Renal cortex interstitium (tissue), 11 donors: ENCODE data around the gene COL2A1. TPM values are rescaled to one million over a fixed set of nuclear protein-coding genes. Genes with fewer than 3 reads are reported as not detected.
A peak's percentile ranks its signal among the peaks of the same experiment; 100 is the strongest.

Experiments
- DNase-seq, 11 donors: peaks; one replicate each; pipeline ENCODE4 v3.0.0-alpha.2; 2013; ENCODE audit warnings: low read depth in 9 of 11, low spot score in 4 of 11; ENCODE audit errors: extremely low read depth in 1 of 11
- polyA plus RNA-seq, 3 donors: library from polyadenylated mRNA; unstranded; fragments of 120-200 nt; gene quantifications; one replicate each; pipeline ENCODE4 v1.2.1, GENCODE V29; 2013; ENCODE audit not compliant: insufficient read length in 3 of 3

Gene COL2A1
- polyA plus RNA-seq, 3 donors: 44.9 to 62.7 (median 46.4) TPM

DNA sequence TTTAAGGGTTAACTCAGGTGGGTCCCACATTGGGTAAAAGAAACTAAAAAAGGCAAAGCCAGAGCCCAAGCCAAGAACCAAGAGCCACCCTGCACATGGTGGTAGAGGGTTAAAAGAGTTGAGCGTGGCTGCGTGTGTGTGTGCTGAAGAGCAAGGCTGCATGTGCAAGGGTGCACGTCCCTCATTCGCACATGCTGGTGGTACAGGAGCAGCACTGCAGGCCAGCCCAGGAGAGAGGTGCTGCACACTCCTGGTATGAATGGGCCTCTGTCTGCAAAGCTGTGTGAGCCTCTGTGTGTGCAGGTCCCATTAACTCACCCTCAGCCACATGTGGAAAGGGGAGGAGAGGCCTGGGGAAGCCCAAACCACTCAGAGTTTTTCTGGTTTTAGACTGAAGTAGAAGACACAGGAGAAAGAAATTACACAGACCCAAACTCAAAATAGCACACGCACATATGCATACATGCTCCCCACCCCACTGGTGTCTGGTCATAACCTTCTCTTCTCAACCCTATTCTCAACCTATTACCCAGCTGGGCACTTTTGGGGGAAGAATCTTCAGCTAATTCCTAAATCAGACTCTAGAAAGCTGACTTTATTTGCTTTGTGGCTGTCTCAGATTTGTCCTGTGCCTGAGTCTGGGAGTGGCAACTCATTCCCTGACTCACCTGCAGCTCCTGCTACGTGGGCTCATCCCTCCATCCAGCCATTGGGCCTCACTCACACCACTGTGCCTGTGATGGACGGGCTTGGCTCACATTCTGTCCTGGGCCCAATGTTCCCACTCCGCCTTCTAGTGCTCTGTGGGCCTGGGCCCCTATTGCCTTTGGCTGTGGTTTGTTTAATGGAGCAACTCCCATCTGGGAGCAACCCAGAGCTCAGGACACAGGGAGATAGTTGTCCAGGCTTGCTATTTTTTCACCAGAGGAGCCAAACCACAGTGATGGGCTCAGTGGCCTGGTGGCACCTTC is 30.8 kb upstream of the COL2A1 start:
- DNase-seq: no peak

DNA sequence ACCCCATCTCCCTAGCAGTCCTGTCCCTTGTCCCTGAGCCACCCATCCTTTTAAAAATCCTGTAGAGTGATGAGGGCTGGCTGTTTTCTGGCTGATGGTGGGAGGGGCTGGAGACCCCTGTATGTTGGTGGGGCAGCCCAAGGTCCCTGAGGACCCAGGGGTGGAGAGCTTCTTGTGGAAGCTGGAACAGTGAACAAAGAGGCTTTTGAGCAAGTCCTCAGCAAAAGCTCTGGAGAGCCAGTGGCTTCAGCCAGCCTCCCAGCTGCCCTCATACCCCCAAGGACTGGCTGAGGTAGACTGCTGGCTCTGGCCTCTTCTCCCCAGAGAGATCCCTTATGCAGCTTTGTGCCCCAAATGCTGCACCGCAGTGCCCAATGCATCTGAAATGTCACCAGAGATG is 29.2 kb upstream of the COL2A1 start:
- no peak for DNase-seq

DNA sequence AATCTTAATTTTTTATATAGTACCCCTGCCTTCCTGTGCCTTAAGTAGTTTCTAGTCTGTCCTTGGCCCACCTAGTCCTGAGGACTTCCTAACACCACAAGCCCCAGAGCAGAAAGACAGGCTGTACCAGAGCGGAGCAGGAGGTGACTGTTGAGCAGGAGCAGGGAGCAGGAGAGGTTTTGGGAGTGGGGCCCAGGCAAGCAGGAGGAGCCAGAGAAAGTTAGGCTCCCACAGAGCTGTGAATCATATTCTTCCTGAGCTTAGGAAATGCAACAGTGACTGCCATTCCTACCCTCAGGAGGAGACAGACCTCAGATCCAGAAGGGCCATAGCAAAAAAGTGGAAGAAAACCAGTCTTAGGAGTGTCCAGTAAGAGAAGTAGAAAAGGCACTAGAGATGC is 28.3 kb upstream of the COL2A1 start:
- no peak for DNase-seq

DNA sequence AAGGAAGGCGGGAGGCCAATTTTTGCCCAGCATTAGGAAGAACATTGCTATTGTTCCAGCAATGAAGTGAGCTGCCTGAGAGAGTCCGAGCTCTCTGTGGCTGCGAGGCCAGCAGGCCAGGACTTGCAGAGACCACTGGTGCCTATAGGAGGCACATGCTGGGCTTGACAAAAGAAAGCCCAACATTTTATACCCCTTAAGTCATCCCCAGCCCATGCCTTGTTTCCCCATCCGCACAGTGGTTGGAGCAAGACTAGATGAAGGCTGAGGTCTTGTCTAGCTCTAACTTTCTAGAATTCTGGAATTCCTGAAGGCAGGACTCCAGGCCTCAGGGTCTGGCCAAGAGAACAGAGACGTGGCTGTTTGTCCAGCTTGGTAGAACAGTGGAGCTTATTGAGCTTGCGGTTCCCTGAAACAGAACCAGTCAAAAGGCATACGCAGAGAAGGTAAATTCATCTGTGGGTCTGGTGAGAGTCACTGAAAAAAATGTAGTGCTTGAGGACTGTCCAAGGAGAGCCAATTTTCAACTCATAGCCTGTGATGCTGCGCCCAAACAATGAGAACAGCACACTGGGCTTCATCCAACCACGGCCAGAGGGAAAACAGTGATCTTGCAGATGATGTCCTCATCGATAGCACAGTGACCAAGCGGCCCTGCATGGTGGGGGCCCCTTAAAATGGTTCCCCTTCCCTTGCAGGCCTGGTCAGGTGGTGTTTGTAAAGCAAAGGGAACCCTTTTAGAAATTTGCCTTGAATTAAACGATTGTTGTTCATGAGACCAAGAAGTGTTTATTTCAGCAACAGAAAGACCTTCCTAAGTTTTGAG is 27.1 kb upstream of the COL2A1 start:
- DNase-seq: no peak

DNA sequence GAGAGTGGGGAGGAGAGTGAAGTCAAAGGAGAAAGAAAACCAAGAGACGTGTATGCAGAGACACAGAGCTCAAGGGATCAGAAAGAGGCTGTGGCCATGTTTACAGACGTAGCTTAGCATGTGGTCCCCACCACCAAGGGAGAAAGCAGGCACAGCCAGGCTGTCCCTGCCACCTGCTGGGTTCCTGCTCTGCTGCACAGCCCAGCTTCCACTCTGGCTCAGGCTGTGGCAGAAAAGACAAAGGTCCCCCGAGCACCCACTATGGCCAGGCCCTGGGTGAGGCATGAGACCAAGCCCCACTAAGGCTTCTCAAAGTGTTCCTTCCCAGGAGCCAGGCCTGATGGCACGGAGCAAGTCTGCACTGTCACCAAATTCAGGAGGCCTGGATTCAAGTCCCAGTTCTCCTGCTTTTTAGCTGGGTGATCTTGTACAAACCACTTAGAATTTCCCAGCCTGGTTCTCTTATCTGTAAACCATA is 25.9 kb upstream of the COL2A1 start:
- no peak for DNase-seq

DNA sequence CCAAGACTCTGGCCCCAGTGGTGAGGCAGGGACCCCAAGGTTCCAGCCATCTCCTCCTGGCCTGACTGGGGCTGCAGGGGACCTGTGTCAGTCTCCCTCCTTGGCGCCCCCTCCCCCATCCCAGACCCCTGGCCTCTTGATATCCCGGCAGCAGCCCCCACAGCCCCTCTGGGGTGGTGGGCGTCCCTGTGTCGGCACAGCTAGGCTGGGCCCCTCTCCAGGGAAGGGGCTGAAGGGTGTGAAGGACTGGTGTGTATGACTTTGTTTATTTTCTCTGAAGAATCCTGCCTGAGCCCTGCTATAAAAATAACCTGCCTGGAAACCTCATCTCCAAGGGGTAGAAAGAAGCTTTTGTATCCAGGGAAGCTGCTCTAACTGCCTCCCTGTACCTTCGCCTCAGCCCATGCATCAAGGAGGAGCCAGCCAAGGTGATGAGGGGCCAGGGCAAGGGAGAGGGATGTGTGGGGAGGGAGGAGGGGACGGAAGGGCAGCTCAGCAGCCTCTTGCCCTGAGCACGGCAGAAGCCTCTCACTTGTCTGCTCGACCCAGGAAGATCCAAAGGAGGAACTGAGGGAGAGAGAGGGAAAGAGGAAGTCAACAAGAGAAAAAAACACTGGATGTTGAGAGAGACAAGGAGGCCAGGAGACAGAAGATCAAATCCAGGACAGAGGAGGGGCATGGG is 25.4 kb upstream of the COL2A1 start:
- no peak for DNase-seq

DNA sequence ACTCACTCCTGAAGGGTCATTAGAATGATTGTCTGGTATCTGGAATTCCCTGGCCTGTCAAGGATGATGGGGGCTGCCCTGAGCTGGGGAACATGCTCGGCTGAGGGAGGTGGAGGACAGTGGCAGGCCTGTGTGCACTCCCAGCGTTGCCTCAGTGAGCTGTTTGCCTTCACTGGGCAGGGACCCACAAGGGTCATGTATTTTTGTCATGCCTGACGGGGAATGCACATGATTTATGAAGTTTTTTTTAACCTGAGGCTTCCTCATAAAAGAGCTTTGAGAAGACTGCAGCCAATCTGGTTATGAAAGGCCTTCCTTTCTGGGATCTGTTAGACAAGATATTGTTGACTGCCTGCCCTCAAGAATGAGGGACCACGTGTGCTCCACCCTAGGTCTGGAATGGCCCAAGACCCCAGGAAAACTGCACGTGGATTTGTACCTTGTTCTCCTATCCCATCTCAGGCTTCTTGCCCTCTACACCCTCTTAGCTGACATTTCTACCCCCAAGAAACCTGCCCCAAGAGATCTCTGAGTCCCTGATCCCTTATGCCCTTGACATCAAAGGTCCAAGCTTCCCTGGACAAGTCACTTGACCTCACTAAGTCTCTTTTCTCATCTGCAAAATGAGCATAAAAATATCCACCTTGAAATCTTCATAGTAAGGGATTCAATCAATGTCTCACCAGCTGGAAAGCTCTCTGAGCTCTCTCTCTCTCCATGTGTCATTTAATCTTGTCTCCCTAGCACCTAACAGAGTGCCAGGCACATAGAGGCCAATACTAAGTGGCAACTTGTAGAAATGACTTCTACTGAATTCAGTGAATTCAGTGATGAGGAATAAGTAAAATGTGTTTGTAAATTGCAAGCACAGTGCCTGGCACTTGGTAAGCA is 24.5 kb upstream of the COL2A1 start:
- DNase-seq: peak in 3 of 11 donors; percentile 39 to 49 (median 46)

DNA sequence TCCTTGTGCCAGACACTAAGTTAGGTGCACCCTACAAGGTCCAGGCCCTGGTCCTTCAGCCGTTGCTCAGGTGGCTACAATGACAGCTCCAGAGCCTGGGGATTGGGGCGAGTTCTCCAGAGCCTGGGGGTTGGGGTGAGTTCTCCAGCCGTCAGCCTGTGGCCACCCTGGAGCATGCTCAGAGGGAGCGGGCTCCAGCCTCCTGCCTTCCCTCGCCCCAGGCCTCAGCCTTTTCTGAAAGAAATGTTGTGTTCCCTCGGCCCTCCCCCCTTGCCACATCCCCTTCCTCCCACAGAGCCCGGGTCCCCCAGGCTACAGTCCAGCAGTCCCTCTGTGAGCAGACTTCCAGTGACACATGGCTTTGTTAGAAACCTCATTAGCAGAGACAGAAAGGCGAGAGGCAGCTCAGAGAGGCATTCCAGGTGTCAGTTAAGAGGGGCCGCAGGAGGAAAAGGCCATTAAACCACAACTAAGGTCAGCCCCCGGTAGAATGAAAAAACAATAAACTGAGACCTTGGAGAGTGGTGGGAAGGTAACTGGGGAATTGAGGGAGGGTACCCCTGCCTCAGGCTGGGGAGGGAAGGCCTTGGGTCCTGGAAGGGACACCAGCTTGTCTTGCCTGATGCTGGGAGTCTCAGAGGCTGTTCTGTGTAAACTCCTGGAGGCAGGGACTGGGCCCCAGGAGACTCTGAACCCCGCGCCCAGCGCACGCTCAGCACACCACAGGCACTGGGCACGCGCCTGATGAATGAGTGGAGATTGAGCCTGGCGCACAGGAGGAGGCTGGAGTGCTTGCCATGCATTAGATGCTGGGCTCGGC is 23.1 kb upstream of the COL2A1 start:
- DNase-seq: no peak

DNA sequence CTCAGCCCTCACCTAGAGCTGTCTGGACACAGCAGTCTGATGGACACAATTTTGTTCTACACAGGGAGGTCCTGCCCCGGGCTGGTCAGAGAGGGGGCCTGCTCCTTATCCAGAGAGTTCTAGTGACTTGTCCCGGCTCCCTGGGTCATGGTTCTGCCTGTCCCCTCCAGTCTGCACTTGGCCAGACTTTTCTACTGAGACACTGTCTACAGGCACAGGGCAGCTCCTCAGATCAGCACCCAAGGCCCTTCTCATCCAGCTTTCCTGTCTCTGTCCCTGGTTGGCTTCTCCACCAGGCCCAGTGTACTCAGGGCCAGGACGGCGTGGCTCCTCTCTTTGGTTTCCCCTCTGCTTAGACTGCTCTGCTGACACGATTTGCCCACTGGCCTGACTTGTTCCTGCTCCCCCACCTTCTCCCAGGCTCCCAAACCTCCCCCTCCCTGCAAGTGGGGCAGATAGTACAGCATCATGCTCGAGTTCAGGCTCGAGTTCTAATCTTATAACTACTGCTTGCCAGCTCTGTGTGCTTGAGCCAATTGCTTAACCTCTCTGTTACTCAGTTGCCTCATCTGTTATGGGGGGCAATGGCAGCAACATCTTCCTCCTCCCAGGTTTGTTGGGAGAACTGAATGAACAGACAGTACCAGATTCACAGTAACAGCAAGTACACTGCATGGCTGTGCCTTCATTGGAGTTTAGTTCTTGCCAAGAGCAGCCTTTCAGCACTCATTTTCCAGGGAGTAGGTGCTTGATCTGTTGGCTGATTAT is 22.0 kb upstream of the COL2A1 start:
- no peak for DNase-seq

DNA sequence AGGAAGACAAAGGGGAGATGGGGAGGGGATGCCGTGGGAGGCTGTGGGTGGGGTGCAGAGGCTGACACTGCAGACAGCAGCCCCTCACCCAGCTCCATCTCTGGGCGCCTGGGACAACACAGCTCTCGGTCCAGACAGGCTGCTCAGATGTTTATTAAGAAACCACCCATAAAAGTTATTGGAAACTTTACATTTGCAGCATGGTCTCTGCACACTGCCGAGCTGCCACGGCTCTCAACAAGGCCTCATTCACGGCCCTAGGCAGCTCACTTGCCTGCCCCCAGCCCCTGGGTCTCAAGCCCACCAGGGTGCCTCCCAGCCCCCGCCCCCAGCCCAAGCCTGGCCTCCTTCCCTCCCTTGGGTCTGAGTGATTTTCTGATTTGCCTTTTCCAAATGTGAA is 21.0 kb upstream of the COL2A1 start:
- DNase-seq: no peak

DNA sequence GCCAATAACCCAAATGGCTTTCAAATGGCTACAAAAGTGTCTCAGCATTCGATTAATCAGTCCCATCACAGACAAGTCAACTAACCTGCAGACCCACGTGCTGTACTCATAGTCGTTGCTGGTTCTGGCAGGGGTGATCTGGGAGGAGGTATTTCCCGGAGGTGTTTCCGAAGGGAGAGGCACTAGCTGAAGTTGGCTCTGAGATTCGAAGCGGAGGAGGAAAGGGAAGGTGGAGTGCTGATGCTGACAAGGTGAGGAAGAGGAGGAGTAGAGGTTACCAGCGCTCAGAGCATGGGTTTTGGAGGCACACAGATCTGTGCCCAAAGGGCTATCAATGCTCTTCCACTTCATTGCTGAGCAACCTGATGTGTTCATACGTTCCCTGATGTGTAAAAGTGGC is 20.5 kb upstream of the COL2A1 start:
- DNase-seq: no peak

DNA sequence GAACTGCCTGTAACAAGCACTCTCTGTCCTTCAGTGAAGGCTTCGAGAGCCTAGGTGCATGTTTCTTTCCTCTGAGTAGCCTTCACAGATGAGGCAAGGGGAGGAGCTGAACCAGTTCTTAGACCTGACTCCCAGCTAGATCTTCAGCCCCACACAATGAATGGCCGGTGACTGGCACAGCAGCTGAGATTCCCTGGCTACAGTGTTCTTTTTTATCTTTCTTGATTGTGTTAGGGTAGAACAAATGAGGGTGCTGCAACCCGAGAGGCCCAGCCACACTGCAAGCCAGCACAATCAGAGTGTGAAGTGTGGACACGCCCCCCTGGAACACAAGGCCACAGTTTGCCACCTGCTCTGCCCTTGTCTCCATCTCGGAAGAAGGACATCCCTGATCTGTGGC is 19.1 kb upstream of the COL2A1 start:
- no peak for DNase-seq

DNA sequence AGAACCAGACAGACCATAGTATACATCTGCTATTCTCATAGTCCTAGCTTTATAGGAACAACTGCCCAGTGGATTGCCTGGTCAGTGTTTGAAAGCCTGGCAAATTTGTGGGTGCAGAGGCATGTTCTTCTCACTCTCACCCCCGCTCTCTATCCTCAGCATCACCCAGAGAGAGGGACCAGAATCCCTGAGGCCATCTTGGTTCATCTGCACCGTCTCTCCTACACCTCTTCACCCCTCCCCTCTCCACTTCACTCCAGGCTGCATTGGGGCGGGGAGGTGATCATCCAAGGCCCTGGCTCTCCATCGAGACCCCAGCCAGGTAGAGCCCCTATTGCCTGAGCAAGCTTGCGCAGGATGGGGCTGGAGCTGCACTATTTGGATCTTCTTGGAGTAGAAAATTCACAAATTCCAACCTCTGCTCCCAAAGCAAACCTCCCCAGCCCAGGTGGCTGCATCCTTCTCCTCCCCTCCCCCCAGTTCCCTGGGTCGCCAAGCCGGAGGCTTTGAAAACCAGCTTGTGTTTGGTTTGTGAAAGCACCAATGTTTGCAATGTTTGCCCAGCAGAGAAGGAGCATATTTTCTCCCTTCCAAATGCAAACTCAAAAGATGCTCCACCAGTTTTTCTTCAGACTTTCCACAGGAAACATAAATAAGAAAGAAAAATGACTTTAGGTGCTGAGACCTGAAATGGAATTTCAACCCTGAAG is 18.6 kb upstream of the COL2A1 start:
- no peak for DNase-seq

DNA sequence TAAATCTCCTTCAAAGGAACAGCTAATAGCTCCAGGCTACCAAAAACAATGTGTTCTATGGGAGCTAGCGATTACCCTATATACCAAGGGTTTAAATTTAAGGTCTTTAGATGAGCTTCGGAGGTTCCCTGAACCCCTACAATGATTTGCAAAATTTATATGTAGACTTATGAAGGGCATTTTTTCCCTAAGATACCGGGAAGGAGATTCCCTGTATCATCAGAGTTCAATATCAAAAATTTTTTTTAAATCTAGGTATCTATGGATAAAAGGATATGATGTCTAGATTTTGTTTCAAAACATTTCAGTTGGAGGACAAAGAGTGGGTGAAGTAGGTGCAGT is 17.9 kb upstream of the COL2A1 start:
- no peak for DNase-seq

DNA sequence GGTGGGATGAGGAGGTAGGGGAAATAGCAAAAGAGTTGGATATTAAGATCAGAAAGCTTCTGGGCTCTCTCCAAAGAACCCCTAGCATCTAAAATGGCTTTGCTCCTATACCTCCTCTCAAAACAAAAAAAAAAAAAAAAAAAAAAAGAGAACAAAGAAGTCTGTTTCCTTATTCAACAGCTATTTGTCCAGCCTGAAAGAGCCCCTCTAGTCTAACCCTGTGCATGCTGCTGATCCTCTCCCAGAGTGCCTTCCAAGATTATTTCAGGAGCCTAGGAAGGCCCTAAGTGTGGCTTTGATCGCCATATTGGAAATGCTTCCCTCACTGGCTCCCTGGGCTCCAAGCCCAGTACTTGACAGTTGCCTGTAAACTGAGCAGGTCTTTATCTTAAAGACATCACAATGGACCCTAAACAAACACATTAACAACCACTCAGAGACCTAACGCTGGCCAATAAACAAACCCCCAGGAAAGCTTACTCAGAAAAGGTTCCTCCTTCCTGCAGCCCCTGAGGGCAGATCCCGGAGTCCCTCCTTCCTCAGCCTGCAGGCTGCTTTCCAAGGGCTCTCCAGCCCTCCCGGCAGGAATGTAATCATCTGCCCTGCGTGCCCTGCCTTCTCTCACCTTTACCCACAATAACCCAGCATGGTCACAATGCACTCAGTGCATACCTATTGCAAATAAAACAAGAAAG is 17.4 kb upstream of the COL2A1 start:
- no peak for DNase-seq
